Measurements from ENCODE around the gene TMEM132E.

TMEM132E gene

GRCh38 chr17:34596920-34597319 lies 17.5 kb downstream of the TMEM132E start:
- peak overlapping the region; percentile 43 for H3K56ac ChIP-seq (ENCODE audit: low read length)
- H2BK120ac ChIP-seq (ENCODE audit: low read depth, low read length): no peak overlapping the region
- H3K79me1 ChIP-seq (ENCODE audit: low read length): no peaks in the 10 kb centered on the region
- H2AK5ac ChIP-seq (ENCODE audit: low read length): no peak overlapping the region
- H3K4me1 ChIP-seq (ENCODE audit: control insufficient read depth, low read depth, low read length): peaks cover 9% of the 10 kb centered on the region
- H4K5ac ChIP-seq (ENCODE audit: low read length): no peak overlapping the region
- H3K79me2 ChIP-seq (ENCODE audit: control insufficient read depth, insufficient read depth, low read length): no peaks in the 10 kb centered on the region
- DNase-seq: no peak
- H3K23ac ChIP-seq (ENCODE audit: low read length): no peak overlapping the region
- H3K27me3 ChIP-seq (ENCODE audit: insufficient read depth, low read length, poor library complexity): no peaks in the 10 kb centered on the region
- WGBS (ENCODE audit: extremely low coverage, insufficient coverage, low lambda C conversion rate): no CpG with 5 or more reads among the region's 5 CpGs
- no peak overlapping the region for H3K27ac ChIP-seq (ENCODE audit: low read depth, low read length)
- no peak overlapping the region for H3K4me3 ChIP-seq (ENCODE audit: low read length)
- no peak overlapping the region for H3K9ac ChIP-seq (ENCODE audit: low read length)
- H2BK5ac ChIP-seq (ENCODE audit: low read length): no peak overlapping the region
- no peak overlapping the region for H3K4me2 ChIP-seq (ENCODE audit: low read length)
- H2BK15ac ChIP-seq (replicated peaks; ENCODE audit: low read depth): no peak overlapping the region
- H3K36me3 ChIP-seq (ENCODE audit: control insufficient read depth, insufficient read depth, low read length): no peaks in the 10 kb centered on the region
- no peak overlapping the region for H4K8ac ChIP-seq (ENCODE audit: low read depth, low read length)
- no peak overlapping the region for H3K18ac ChIP-seq (ENCODE audit: low read length)
- H3K4ac ChIP-seq (ENCODE audit: low read depth, low read length): no peak overlapping the region

- WGBS (ENCODE audit: extremely low coverage, insufficient coverage, low lambda C conversion rate): no CpG with 5 or more reads among the region's 2 CpGs
- Histone ChIP-seq H2BK15ac (replicated peaks; ENCODE audit: low read depth) (no peak overlapping the region), H3K23ac (ENCODE audit: low read length) (no peak overlapping the region), H3K36me3 (ENCODE audit: control insufficient read depth, insufficient read depth, low read length) (no peaks in the 10 kb centered on the region), H2AK5ac (ENCODE audit: low read length) (peak overlapping the region; percentile 28), H2BK5ac (ENCODE audit: low read length) (no peak overlapping the region), H3K79me2 (ENCODE audit: control insufficient read depth, insufficient read depth, low read length) (no peaks in the 10 kb centered on the region), H3K79me1 (ENCODE audit: low read length) (no peaks in the 10 kb centered on the region), H3K4ac (ENCODE audit: low read depth, low read length) (no peak overlapping the region), H3K56ac (ENCODE audit: low read length) (peak overlapping the region; percentile 26), H3K4me3 (ENCODE audit: low read length) (no peak overlapping the region), H3K18ac (ENCODE audit: low read length) (no peak overlapping the region), H3K27me3 (ENCODE audit: insufficient read depth, low read length, poor library complexity) (no peaks in the 10 kb centered on the region), H2BK120ac (ENCODE audit: low read depth, low read length) (no peak overlapping the region), H4K5ac (ENCODE audit: low read length) (no peak overlapping the region), H3K4me1 (ENCODE audit: control insufficient read depth, low read depth, low read length) (peaks cover 9% of the 10 kb centered on the region), H3K9ac (ENCODE audit: low read length) (no peak overlapping the region), H3K27ac (ENCODE audit: low read depth, low read length) (no peak overlapping the region), H4K8ac (ENCODE audit: low read depth, low read length) (no peak overlapping the region), H3K4me2 (ENCODE audit: low read length) (no peak overlapping the region)
- DNase-seq: peak; percentile 89
Observed at GRCh38 chr17:34598161-34598776, 18.9 kb downstream of the TMEM132E start.

GRCh38 chr17:34601416-34601815 lies 22.0 kb downstream of the TMEM132E start:
- H3K4ac ChIP-seq (ENCODE audit: low read depth, low read length): no peak overlapping the region
- H3K79me1 ChIP-seq (ENCODE audit: low read length): no peaks in the 10 kb centered on the region
- no peak overlapping the region for H3K4me3 ChIP-seq (ENCODE audit: low read length)
- no peak overlapping the region for H3K56ac ChIP-seq (ENCODE audit: low read length)
- H3K27me3 ChIP-seq (ENCODE audit: insufficient read depth, low read length, poor library complexity): no peaks in the 10 kb centered on the region
- no peak overlapping the region for H2BK120ac ChIP-seq (ENCODE audit: low read depth, low read length)
- no peaks in the 10 kb centered on the region for H3K79me2 ChIP-seq (ENCODE audit: control insufficient read depth, insufficient read depth, low read length)
- H4K5ac ChIP-seq (ENCODE audit: low read length): no peak overlapping the region
- H3K23ac ChIP-seq (ENCODE audit: low read length): no peak overlapping the region
- H3K27ac ChIP-seq (ENCODE audit: low read depth, low read length): no peak overlapping the region
- no peak overlapping the region for H2BK15ac ChIP-seq (replicated peaks; ENCODE audit: low read depth)
- no peak overlapping the region for H2BK5ac ChIP-seq (ENCODE audit: low read length)
- no peak for DNase-seq
- H3K4me2 ChIP-seq (ENCODE audit: low read length): no peak overlapping the region
- WGBS (ENCODE audit: extremely low coverage, insufficient coverage, low lambda C conversion rate): no CpG with 5 or more reads among the region's 3 CpGs
- H4K8ac ChIP-seq (ENCODE audit: low read depth, low read length): no peak overlapping the region
- H3K18ac ChIP-seq (ENCODE audit: low read length): no peak overlapping the region
- no peak overlapping the region for H2AK5ac ChIP-seq (ENCODE audit: low read length)
- H3K4me1 ChIP-seq (ENCODE audit: control insufficient read depth, low read depth, low read length): peaks cover 9% of the 10 kb centered on the region
- no peak overlapping the region for H3K9ac ChIP-seq (ENCODE audit: low read length)
- H3K36me3 ChIP-seq (ENCODE audit: control insufficient read depth, insufficient read depth, low read length): no peaks in the 10 kb centered on the region

GRCh38 chr17:34603974-34604373 lies 24.6 kb downstream of the TMEM132E start:
- Histone ChIP-seq H2BK5ac (ENCODE audit: low read length) (no peak overlapping the region), H3K27ac (ENCODE audit: low read depth, low read length) (no peak overlapping the region), H3K36me3 (ENCODE audit: control insufficient read depth, insufficient read depth, low read length) (no peaks in the 10 kb centered on the region), H3K4me2 (ENCODE audit: low read length) (no peak overlapping the region), H4K8ac (ENCODE audit: low read depth, low read length) (no peak overlapping the region), H3K18ac (ENCODE audit: low read length) (no peak overlapping the region), H3K23ac (ENCODE audit: low read length) (no peak overlapping the region), H2BK120ac (ENCODE audit: low read depth, low read length) (no peak overlapping the region), H3K4me3 (ENCODE audit: low read length) (no peak overlapping the region), H3K56ac (ENCODE audit: low read length) (no peak overlapping the region), H3K4ac (ENCODE audit: low read depth, low read length) (no peak overlapping the region), H3K79me1 (ENCODE audit: low read length) (no peaks in the 10 kb centered on the region), H2BK15ac (replicated peaks; ENCODE audit: low read depth) (no peak overlapping the region), H3K4me1 (ENCODE audit: control insufficient read depth, low read depth, low read length) (peaks cover 23% of the 10 kb centered on the region), H2AK5ac (ENCODE audit: low read length) (peak overlapping the region; percentile 30), H3K9ac (ENCODE audit: low read length) (no peak overlapping the region), H4K5ac (ENCODE audit: low read length) (no peak overlapping the region), H3K27me3 (ENCODE audit: insufficient read depth, low read length, poor library complexity) (no peaks in the 10 kb centered on the region), H3K79me2 (ENCODE audit: control insufficient read depth, insufficient read depth, low read length) (no peaks in the 10 kb centered on the region)
- WGBS (ENCODE audit: extremely low coverage, insufficient coverage, low lambda C conversion rate): no CpG with 5 or more reads among the region's 3 CpGs
- no peak for DNase-seq

GRCh38 chr17:34606763-34607162 lies 27.4 kb downstream of the TMEM132E start:
- Histone ChIP-seq H2BK120ac (ENCODE audit: low read depth, low read length) (no peak overlapping the region), H3K4me3 (ENCODE audit: low read length) (no peak overlapping the region), H3K56ac (ENCODE audit: low read length) (peak overlapping the region; percentile 50), H3K79me1 (ENCODE audit: low read length) (no peaks in the 10 kb centered on the region), H2BK5ac (ENCODE audit: low read length) (no peak overlapping the region), H4K8ac (ENCODE audit: low read depth, low read length) (no peak overlapping the region), H3K4ac (ENCODE audit: low read depth, low read length) (no peak overlapping the region), H2AK5ac (ENCODE audit: low read length) (peak overlapping the region; percentile 70), H3K4me2 (ENCODE audit: low read length) (no peak overlapping the region), H3K23ac (ENCODE audit: low read length) (peak overlapping the region; percentile 7), H2BK15ac (replicated peaks; ENCODE audit: low read depth) (no peak overlapping the region), H3K4me1 (ENCODE audit: control insufficient read depth, low read depth, low read length) (peaks cover 31% of the 10 kb centered on the region), H3K27me3 (ENCODE audit: insufficient read depth, low read length, poor library complexity) (no peaks in the 10 kb centered on the region), H3K79me2 (ENCODE audit: control insufficient read depth, insufficient read depth, low read length) (no peaks in the 10 kb centered on the region), H3K27ac (ENCODE audit: low read depth, low read length) (no peak overlapping the region), H3K36me3 (ENCODE audit: control insufficient read depth, insufficient read depth, low read length) (no peaks in the 10 kb centered on the region), H3K18ac (ENCODE audit: low read length) (no peak overlapping the region), H4K5ac (ENCODE audit: low read length) (no peak overlapping the region), H3K9ac (ENCODE audit: low read length) (no peak overlapping the region)
- DNase-seq: no peak
- WGBS (ENCODE audit: extremely low coverage, insufficient coverage, low lambda C conversion rate): no CpG with 5 or more reads among the region's 5 CpGs

GRCh38 chr17:34607917-34608316 lies 28.5 kb downstream of the TMEM132E start:
- H3K27me3 ChIP-seq (ENCODE audit: insufficient read depth, low read length, poor library complexity): no peaks in the 10 kb centered on the region
- H3K27ac ChIP-seq (ENCODE audit: low read depth, low read length): no peak overlapping the region
- WGBS (ENCODE audit: extremely low coverage, insufficient coverage, low lambda C conversion rate): no CpG with 5 or more reads among the region's 4 CpGs
- no peaks in the 10 kb centered on the region for H3K36me3 ChIP-seq (ENCODE audit: control insufficient read depth, insufficient read depth, low read length)
- no peak overlapping the region for H3K18ac ChIP-seq (ENCODE audit: low read length)
- no peak overlapping the region for H3K4me2 ChIP-seq (ENCODE audit: low read length)
- no peak overlapping the region for H3K23ac ChIP-seq (ENCODE audit: low read length)
- H2BK120ac ChIP-seq (ENCODE audit: low read depth, low read length): no peak overlapping the region
- H2BK15ac ChIP-seq (replicated peaks; ENCODE audit: low read depth): no peak overlapping the region
- DNase-seq: peak; percentile 97
- H4K5ac ChIP-seq (ENCODE audit: low read length): no peak overlapping the region
- H3K4ac ChIP-seq (ENCODE audit: low read depth, low read length): no peak overlapping the region
- no peak overlapping the region for H3K56ac ChIP-seq (ENCODE audit: low read length)
- no peak overlapping the region for H2AK5ac ChIP-seq (ENCODE audit: low read length)
- no peak overlapping the region for H4K8ac ChIP-seq (ENCODE audit: low read depth, low read length)
- H3K79me2 ChIP-seq (ENCODE audit: control insufficient read depth, insufficient read depth, low read length): no peaks in the 10 kb centered on the region
- H3K79me1 ChIP-seq (ENCODE audit: low read length): no peaks in the 10 kb centered on the region
- no peak overlapping the region for H3K4me3 ChIP-seq (ENCODE audit: low read length)
- no peak overlapping the region for H2BK5ac ChIP-seq (ENCODE audit: low read length)
- H3K9ac ChIP-seq (ENCODE audit: low read length): no peak overlapping the region
- H3K4me1 ChIP-seq (ENCODE audit: control insufficient read depth, low read depth, low read length): peaks cover 32% of the 10 kb centered on the region

All from mesendoderm (in vitro differentiated cells).